Measurements from ENCODE around the gene KRT31.

DNA sequence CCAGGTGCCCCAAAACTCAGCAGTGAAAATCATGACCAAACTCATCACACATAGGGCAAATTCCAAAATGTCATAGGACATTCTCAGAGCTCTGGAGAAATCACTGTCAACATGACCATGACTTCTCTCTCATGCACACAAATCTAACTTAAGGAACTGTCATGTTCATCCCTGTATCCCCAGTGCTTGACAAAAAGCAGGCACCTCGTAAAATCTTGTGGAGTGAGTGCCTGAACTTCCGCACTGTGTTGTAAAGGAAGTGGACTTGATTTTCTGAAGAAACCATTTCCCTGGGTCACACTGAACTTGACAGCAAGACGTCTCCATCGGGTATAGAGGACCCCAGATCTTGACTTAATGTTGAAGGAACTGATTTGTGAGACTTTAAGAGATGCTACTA lies 24.2 kb upstream of the KRT31 start:
- TF ChIP-seq, protein P1, sequence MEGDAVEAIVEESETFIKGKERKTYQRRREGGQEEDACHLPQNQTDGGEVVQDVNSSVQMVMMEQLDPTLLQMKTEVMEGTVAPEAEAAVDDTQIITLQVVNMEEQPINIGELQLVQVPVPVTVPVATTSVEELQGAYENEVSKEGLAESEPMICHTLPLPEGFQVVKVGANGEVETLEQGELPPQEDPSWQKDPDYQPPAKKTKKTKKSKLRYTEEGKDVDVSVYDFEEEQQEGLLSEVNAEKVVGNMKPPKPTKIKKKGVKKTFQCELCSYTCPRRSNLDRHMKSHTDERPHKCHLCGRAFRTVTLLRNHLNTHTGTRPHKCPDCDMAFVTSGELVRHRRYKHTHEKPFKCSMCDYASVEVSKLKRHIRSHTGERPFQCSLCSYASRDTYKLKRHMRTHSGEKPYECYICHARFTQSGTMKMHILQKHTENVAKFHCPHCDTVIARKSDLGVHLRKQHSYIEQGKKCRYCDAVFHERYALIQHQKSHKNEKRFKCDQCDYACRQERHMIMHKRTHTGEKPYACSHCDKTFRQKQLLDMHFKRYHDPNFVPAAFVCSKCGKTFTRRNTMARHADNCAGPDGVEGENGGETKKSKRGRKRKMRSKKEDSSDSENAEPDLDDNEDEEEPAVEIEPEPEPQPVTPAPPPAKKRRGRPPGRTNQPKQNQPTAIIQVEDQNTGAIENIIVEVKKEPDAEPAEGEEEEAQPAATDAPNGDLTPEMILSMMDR (IDR thresholded peaks at IDR 0.05) = no peak
- TF ChIP-seq EZH2 (IDR thresholded peaks at IDR 0.05; ENCODE audit: borderline replicate concordance, insufficient read depth, low read depth, low read length, poor library complexity, severe bottlenecking) = no peak

All from B cell (primary cell).